Erythroblast (primary cell): ENCODE data around the gene SAMSN1.

Source experiments
- GATA1 ChIP-seq: IDR thresholded peaks from 2 replicates; pipeline ENCODE4 v1.6.1; 2011; ENCODE audit warnings: low read depth, mild to moderate bottlenecking, control low read depth, low read length, moderate library complexity
- POLR2A ChIP-seq: IDR thresholded peaks from 2 replicates; pipeline ENCODE4 v1.6.1; 2011; ENCODE audit warnings: mild to moderate bottlenecking, low read length

DNA sequence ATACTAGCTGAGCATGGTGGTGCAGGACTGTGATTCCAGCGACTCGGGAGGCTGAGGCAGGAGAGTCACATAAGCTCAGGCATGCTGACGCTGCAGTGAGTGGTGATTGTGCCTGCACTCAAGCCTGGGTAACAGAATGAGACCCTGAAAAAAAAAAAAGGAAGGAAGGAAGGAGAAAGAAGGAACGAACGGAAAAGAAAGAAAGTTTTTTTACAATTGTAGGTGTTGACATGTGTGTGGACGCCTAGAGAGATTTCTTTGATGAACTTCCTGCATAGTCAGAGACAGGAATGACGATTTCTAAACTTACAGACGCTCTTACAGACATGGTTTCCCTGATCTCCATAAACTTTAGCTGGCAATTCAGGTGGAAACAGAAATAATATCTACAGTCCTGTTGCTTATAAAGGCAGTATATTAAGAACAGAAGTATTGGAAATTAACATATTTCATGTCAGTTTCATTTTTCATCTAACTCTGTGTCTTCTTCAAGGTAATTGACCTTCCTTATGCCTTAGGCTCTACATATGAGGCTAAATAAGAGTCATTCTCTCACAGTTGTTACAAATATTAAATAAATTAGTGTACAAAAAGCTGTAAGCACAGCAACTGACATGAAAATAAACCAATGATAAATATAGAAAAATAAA lies 4.1 kb downstream of the SAMSN1 start:
- TF ChIP-seq POLR2A (peak; percentile 8), GATA1 (no peak)
